Limb (tissue), 2 donors: Measurements from ENCODE around the gene AUTS2.
A peak's percentile ranks its signal among the peaks of the same experiment; 100 is the strongest.

Source experiments
- DNase-seq, 2 donors: peaks; one replicate each; pipeline ENCODE4 v3.0.0-alpha.2; 2016; ENCODE audit errors: extremely low spot score in 2 of 2

The AUTS2 gene

DNA sequence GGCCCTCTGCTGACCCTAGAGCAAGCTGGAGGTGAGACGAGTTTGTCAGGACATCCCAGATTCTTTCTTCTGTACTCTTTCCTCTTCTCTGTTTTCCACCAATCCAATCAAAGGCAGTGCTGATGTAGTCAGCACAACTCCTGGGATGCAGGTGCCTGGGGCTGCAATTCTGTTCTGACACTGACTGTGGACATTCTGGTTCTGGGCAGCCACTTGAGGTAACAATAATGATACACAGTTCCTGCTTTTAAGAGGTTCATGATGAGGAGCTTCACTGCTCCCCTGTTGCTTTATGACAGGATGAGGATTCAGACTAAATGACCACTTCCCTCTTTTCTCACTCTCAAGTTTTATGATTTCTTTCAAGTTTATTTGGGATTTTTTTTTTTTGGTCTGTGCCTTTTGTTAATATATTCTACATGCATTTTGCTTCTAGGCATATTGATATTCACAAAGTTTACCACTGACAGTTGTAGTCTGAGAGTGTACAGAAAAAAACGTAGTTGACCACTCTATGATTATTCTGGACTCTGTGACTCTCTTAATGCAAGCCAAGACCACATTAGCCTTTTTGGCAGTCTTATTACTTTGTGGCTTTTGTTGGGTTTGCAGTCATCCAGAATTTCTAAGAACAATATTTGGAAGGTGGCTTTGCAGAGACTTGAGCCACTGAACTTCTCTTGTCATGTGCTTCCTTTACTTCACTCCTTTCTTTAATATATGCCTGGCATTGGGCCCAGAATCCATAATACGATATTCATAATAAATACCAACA, 247.6 kb downstream of the AUTS2 start:
- no peak for DNase-seq

DNA sequence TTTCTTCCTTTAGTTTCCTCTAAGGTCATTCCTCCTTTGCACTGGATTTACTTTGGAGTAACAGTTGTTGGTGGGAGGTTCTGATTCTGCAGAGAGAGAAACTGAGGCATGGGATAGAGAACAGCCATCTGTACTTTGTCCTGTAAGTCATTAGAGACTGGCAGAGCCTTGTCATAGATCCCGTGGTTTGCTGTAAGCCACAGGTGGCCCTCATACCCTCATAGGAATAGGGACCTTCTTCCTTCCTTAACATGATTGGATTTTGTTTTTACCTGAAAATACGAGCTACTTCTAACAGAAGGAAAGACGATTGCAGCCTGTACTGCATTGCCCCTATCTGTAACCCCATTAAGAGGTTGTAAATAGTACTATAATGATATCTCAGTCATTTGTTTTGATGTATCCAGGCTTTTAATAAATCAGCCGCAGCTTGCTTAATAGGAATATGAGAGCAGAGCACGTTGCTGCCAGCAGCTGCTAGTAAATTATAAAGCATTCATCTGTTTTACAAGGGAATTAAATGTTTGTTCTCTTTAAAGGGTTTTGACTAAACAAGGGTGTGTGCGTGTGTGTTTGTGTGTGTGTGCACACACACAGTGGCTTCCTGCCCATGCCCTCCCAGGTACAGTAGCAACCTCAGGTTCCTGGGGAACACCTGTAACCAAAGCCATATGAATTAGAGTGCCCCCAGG, 249.8 kb downstream of the AUTS2 start:
- DNase-seq: no peak

DNA sequence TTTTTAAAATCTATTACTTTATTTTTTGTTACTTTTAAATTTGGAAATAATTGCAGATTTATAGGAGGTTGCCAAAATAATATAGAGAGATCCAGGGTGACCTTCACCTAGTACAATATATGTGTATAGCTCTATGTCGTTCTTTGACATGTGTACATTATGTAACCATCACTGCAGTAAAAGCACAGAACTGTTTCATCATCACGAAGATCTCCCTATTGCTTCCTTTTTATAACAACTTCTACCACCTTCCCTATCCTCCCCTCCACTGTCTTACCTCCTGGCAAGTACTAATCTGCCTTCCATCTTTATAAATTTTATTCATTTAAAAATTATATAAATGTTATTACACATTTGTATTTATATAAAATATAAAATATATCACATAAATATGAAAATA, 251.0 kb downstream of the AUTS2 start:
- DNase-seq: no peak

DNA sequence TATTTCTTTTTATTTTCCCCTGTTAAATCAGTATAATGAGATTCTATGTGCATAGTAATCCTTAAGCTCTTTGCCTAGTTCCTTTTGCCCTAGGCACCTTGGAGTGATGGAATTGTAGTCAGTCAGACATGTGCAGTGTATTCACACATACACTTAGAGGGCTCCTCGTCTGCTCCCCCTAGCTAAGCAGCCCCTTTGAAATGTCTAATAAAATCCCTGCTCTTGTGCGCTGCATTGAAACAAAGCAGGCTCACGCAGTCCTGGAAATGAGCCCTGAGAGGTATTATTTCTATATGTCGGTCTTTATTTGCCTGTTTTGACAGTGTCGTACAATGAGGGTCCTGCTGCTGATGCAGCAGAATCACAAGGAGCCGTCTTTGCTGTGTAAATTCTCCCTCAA, 258.7 kb downstream of the AUTS2 start:
- DNase-seq: no peak

DNA sequence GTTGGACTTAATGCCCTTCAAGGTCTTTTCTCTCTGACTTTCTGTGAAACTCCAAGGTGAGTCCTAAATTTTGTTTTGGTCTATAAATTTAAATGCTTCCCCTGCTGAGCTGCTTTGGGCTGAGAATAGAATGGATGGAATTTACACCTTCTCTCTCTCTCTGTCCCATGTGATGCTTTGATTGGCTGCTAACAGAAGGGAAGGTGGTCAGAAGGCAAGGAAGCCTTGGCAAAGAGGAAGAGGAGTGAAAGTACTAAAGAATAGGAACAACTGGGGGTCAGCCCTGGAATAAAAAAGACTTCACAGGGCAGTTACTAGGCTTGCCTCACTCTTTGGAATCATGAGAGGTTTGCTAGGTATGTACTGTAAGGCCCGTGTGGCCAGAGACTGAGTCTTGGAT, 260.2 kb downstream of the AUTS2 start:
- no peak for DNase-seq

DNA sequence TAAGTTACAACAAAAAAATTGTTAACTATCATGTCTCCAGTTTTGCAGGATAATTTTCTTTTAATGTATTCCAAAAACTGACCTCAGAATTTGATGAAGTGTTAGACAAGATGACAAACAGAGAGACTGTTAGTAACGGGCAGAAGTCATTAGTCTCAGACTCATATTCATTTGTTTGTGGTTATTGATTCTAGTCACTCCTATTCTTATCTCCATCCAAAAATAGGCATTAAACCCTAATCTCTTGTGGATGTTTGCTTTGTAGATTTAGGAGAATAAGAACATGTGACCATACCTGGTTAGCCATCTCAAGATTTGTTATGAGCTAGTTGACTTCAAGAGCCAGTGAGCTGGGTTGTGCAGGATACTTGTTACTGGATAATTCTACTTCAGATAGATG, 261.1 kb downstream of the AUTS2 start:
- no peak for DNase-seq

DNA sequence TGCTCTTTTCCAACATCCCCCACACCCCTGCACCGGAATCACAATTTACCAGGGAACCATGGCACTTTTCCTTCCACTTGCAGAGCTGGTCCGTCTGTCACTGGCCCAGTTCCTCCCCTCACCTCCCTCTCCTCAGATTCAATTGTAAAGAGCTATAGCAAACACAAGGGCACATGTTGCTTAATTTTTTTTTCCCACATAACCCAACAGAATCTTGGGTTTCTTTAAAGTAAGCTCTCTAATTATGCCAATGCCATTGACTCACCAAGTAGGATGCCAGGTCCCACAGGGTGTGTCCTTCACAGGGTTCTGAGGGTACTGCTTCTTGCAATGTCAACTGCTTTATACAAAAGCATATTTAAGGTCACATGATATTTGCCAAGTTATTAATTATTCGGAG, 262.2 kb downstream of the AUTS2 start:
- no peak for DNase-seq

DNA sequence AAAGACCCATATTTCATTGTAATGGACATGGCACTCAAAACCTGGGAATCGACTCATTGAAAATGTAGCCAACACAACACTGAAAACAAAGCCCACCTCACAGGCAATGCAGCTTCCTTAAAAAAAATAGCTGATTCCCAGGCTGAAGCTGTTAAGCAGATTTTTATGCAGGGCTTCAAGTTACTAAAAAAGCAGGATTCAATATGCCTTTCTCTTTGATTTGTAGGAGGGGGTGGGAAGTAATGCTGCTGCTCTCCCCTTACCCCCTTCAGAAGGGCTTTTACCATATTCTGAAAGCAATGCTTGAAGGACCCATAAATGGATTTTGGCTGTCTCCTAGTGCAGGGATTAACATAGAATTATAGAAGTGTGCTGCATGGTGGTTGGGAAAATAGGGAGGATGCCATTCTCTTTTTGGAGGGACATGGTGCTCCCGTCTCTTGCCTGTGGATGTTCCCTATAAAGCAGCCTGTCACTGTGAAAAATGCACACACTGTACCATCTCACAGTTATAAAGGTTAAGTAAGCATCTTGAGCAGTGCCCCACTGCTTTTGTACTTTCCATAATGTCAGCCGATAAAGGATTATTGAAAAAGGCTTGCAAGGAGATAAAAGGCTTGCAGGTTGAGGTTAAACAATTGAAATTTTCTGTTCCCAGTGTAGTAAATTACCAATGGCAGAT, 262.8 kb downstream of the AUTS2 start:
- DNase-seq: no peak

DNA sequence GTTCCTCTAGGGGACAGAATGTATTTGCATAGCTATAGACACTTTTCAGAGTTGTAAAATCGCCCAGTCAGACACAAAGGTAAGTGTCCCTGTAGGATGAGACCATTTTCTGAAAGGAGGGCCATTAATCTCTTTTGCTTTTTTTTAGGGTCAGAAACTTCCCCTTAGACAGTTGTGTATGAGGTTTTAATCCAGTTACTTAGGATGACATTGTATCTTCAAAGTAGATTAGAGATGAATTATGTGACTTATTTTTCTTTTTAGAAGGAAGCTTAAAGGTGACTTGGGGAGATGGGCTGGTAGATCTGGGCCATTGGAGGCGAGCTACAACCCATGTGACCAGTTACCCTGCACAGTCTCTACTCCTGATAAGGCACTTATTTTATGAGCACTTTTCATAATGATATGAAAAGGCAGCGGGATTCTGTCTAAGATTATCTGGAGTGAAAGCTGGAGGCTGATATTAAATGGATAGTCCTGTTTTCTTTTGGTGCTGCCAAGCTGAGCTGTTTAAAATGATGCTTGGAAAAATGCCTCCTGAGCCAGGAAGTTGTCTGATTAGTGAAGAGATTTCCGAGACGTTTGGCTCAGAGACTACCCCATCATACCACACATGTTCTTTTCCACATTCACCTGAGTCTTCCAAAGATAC, 264.3 kb downstream of the AUTS2 start:
- DNase-seq: no peak

DNA sequence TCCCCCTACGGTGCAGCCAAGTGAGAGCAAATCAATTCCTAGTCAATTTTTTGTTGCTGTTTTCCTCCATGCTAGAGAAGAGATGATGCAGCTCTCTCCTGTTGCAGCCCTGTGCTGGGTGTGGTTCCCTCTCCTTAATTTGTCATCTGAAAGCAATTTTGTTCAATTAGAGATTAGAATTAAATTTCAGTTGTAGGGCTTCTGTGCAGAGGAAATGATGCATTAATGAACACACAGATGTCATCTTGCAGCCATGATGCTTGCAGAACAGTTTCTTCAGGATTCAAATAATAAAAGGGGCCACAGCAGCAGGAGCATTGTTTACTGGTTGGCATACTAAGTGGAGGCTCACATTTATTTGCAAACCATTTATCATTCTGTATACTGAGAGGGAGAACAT, 266.0 kb downstream of the AUTS2 start:
- no peak for DNase-seq

DNA sequence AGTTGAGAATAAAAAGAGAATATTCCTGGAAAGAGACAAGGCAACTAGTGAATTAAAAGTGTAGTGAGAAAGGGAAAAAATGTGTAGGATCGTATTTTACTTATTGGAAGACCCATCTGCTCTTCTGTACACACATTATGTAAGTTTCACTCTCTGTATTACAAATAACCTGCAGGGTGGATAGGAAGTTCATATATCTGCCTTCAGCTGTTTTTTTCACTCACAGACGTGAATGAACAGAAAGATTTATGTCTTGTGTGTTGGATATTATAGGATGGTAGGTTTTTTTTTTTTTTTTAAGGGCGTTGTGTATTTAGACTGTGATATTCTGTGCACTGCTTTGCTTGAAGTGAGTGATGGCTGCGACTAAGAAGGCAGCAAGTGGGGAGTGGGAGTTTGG, 266.5 kb downstream of the AUTS2 start:
- no peak for DNase-seq

DNA sequence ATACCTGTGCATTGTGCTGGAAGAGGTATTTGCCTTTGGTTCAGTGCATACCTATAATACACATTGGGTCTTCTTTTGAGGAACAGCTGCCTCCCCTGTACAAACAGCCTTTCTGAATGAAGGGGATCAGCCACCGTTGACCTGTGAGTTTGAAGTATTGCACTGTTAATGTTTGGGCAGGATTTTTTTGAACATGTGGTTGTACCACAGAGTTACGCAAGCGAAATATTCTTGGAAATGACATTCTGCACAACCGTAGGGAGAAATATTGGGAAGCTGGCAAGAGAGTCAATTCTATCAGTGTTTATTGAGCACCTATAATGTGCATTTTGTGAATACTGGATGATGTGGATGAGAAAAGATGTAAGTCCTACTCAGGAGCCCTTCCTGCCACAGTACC, 270.6 kb downstream of the AUTS2 start:
- DNase-seq: no peak

DNA sequence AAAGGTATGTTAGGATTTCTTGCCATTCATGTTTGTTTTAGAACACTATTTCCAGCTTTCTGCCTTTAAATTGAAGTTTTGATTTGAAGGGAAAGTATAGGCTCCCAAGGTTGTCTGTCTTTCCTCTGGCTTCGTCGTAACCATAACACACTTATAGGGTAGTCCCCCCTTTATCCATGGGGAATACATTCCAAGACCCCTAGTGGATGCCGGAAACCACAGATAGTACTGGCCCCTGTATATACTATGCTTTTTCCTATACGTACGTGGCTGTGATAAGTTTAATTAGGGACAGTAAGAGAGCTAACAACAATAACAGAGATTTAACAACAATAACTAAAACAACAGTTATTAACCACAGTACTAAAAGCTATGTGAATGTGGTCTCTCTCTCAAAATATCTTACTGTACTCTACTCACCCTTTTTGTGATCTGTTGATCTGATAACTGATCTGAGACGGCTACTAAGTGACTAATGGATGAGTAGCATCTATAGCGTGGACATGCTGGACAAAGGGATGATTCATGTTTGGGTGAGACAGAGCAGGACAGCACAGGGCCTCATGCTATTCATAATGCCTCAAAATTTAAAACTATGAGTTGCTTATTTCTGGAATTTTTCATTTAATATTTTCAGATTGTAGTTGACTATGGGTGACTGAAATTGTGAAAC, 273.1 kb downstream of the AUTS2 start:
- no peak for DNase-seq

DNA sequence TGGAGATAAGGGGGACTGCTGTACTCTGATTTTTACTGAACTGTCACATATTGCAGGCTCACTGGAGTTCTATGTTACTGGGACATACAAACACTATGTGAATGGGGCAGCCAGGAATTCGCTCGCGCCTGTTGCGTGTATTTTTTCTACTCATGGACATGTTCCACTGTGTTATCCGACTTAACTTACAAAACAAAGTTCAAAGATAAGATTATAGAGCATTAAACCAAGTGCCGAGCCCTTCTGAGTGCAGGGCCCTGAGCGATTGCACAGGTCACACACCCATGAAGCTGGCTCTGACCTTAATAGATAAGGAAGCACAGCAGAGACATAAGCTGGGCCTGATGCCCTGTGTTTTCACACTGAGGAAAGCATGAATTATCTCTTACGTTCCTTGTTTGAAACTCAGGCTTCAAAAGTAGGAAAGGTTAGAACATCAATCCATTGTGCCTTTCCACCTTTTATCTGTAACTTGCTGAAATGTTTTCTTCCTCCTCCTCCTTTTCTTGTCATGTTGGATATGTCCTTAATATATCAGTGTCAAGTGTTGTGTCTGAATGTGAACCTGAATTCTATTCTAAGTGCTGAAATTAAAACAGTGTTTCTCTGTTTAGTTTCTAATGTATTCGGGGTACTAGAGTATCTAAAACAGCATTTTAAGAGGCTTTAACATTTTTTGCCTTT, 273.8 kb downstream of the AUTS2 start:
- no peak for DNase-seq

DNA sequence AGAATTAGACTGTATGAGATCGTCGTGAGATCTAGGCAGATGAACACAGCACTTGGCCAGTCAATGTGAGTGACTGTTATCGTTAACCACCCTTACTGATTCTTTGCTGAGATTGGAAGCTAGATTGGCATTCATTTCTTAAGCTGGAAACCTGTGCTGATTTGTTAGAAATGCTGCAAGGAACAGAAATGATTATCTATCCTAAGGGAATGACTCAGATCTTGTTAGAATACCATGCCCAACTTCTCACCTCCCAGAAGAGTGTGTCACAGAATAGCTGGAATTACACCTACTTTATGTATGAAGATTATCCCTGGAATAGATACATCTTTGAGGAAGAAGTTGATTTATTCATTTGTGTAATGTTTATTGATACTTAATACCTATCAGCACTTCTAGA, 275.2 kb downstream of the AUTS2 start:
- no peak for DNase-seq

DNA sequence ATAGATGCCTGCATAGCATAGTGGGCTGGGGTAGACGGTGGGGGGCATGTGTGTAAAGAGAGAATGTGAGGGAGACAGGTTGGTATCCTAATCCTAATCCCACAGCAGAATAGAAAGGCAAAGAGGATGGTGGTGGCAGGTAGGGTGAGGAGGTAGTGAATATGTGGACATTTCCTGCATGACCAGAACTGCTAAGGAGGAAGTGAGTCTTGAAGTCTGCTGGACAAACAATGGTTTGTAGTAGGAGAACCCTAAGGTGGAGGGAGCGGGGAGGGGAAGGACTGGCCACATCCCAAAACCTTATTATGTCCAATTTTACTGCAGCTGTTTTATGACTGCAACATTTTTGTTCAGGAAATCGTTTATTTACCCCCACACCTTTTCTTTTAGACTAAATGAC, 279.7 kb downstream of the AUTS2 start:
- DNase-seq: no peak

DNA sequence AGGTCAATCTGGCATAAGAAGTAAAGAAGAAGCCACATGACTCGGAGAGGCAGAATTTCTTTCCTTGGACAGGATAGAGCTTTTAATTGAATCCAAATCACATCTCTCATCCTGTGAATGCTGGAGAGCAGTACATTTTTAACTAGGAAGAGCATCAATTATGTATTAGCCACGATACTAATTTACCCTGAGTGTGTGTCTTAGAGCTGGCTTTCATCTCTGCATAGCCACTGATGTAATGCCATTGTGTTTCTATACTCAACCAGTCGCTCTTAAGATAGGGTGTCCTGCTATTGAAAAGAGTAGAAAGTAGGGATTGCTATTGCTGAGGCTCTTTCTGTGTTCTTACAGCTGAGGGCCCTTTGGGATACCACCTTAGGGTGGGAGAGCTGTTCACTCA, 280.3 kb downstream of the AUTS2 start:
- no peak for DNase-seq

DNA sequence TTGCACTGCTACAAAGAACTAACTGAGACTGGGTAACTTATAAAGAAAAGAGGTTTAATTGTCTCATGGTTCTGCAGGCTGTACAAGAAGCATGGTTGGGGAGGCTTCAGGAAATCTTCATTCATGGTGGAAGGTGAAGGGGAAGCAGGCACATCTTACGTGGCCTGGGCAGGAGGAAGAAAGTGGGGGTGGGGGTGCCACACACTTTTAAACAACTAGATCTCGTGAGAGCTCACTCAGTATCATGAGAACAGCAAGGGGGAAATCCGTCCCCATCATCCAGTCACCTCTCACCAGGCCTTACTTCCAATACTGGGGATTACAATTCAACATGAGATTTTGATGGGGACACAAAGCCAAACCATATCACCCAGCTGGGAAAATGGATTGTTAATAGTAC, 281.7 kb downstream of the AUTS2 start:
- DNase-seq: no peak

DNA sequence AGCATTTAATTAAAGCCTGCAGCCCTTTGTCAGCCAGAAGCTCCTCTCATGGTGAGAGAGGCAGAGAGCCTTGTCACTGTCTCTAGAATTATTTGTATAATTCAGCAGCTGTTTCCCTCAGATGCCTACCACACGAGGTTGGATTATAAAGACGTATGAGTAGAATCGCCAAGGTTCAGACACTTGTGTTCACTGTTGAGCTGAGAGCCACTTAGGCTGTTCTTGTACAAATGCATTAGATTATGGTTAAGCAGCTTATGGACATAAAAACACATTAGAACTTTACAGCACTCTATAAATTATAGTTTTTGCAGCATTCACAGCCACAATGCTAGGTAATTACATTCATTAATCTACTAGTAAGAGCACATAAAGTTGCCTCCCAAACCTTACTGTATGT, 282.6 kb downstream of the AUTS2 start:
- peak in 1 of 2 donors; percentile 42 for DNase-seq

DNA sequence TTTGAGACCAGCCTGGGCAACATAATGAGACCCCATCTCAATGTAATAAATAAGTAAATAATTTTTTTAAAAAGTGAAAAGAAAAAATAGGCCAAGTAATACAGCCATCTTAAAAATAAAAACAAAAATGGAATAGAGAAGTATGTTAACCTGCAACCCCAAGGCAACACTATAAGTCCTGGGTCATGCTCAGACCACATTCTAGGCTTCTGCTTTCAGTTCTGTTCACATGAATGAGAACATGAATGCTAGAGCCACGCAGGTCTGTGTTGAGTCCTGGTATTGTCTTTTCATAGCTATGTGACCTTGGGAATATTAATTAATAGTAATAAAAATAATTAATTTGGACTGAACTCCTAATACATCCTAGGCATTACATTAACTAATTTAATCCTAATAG, 284.0 kb downstream of the AUTS2 start:
- no peak for DNase-seq

DNA sequence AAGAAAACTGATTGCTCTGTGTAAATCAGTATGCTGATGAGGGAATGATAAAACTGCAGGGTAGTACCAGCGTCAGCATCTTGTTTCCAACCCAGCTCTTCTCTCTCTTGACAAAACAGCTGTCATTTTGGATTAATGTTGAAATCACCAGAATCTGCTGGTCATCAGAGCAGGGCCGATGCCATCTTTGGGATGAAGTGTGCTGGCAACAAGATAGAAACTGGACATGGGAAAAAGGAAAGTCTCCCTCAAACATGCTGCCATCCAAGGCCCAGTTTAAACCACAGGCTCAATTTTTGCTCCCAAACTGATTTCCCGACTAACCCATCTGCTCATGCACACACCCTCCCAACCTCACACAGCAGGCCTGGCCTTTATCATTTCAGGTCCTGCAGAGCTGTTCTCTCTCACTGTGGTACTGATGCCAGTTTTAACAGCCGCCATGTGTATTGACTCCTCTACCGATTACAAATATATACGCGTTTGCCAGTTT, 285.2 kb downstream of the AUTS2 start:
- no peak for DNase-seq
